AG10803 (cell line): ENCODE measurements around the gene PGP.
A peak's percentile ranks its signal among the peaks of the same experiment; 100 is the strongest.

Experiments used
- DNase-seq: peaks from one replicate; pipeline ENCODE4 v3.0.0; 2010; ENCODE audit warnings: low read depth
- H3K4me3 ChIP-seq: 2 replicates; pipeline ENCODE4 v1.5.1; 2011; ENCODE audit warnings: mild to moderate bottlenecking, low read length, control low read depth
- TF ChIP-seq, protein P1 (sequence below): conservative IDR thresholded peaks from 2 replicates; pipeline ENCODE4 v1.5.1; 2011; ENCODE audit warnings: mild to moderate bottlenecking, low read length, control low read depth, inconsistent platforms

The PGP gene

DNA sequence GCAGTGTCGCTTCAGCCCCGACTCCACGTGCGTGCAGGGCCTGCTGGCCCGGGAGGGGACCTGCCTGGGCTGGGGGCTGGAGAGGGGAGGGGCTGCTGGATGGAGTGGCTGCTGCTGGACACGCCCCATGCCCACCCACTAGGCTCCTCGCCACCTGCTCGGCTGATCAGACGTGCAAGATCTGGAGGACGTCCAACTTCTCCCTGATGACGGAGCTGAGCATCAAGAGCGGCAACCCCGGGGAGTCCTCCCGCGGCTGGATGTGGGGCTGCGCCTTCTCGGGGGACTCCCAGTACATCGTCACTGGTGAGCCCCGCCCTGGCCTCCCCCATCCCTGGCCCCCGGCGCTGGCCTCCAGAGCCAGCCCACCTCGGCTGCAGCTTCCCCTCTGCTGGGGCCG lies 6.3 kb downstream of the PGP start:
- no peak overlapping the region for H3K4me3 ChIP-seq
- TF ChIP-seq, protein P1, sequence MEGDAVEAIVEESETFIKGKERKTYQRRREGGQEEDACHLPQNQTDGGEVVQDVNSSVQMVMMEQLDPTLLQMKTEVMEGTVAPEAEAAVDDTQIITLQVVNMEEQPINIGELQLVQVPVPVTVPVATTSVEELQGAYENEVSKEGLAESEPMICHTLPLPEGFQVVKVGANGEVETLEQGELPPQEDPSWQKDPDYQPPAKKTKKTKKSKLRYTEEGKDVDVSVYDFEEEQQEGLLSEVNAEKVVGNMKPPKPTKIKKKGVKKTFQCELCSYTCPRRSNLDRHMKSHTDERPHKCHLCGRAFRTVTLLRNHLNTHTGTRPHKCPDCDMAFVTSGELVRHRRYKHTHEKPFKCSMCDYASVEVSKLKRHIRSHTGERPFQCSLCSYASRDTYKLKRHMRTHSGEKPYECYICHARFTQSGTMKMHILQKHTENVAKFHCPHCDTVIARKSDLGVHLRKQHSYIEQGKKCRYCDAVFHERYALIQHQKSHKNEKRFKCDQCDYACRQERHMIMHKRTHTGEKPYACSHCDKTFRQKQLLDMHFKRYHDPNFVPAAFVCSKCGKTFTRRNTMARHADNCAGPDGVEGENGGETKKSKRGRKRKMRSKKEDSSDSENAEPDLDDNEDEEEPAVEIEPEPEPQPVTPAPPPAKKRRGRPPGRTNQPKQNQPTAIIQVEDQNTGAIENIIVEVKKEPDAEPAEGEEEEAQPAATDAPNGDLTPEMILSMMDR: no peak
- no peak for DNase-seq

DNA sequence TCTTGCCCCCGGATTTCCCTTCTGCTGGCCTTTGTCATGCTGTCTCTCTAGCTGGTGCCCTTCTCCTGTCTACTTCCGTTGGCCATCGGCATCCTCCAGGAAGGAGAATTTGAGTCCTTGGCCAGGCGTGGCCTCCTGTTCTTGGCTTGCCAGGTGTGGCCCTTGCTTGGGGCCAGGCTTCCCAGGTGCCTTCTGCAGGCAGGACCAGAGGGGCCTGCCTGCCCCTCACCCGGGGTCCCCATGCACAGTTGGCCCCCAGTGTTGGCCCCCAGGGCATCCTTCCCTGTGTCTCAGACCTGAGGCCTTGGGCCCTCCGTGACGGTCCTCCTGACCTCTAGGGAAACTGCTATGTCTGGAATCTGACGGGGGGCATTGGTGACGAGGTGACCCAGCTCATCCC lies 6.8 kb downstream of the PGP start:
- H3K4me3 ChIP-seq: no peak overlapping the region
- TF ChIP-seq, protein P1: no peak
- DNase-seq: no peak

DNA sequence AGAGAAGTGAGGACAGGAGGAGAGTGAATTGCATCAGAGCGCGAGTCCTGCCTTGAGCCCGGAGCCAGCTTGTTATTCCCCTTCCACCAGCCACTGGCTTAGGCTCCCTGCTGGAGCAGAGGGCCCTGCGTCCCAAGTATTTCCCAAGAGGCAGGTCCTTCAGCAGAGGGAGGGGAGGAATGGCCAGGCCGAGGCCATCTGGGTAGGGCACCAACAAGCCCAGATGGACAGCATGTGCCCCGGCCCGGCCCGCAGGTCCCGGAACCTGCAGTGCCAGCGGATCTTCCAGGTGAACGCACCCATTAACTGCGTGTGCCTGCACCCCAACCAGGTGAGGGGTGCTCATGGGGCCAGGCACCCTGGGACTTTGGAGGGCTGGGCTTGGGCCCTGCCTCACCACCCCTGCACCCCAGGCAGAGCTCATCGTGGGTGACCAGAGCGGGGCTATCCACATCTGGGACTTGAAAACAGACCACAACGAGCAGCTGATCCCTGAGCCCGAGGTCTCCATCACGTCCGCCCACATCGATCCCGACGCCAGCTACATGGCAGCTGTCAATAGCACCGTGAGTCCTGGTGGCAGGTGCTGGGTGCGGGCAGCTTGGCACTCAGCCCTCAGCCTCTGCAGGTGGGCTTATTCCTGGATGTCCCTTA lies 7.7 kb downstream of the PGP start:
- no peak for DNase-seq
- TF ChIP-seq, protein P1: no peak
- no peak overlapping the region for H3K4me3 ChIP-seq

DNA sequence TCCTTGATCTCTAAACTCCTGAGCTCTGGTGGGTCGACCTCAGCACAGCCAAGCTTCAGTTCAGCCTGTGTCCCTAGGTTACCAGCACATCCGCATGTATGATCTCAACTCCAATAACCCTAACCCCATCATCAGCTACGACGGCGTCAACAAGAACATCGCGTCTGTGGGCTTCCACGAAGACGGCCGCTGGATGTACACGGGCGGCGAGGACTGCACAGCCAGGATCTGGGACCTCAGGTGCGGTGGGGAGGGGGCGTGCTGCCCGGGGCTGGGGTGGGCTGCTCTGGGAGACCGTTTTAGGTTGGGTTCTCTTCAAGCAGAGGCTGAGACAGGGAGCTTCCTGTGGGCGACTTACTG lies 8.2 kb downstream of the PGP start:
- no peak for DNase-seq
- TF ChIP-seq, protein P1: no peak
- peak overlapping the region; percentile 90 for H3K4me3 ChIP-seq

DNA sequence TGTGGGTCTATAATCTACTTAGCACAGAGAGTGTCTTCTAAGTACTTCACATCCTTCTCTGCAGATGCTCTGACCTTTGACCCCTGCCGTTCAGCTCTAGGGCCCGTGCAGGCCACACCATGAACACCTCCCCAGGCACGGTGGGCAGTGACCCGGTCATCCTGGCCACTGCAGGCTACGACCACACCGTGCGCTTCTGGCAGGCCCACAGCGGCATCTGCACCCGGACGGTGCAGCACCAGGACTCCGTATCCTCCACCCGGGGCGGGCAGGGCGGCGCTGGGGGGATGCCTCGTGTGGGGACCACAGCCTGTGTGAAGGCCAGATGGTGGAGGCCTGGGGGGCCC lies 8.7 kb downstream of the PGP start:
- H3K4me3 ChIP-seq: peak overlapping the region; percentile 90
- DNase-seq: no peak
- TF ChIP-seq, protein P1: no peak

DNA sequence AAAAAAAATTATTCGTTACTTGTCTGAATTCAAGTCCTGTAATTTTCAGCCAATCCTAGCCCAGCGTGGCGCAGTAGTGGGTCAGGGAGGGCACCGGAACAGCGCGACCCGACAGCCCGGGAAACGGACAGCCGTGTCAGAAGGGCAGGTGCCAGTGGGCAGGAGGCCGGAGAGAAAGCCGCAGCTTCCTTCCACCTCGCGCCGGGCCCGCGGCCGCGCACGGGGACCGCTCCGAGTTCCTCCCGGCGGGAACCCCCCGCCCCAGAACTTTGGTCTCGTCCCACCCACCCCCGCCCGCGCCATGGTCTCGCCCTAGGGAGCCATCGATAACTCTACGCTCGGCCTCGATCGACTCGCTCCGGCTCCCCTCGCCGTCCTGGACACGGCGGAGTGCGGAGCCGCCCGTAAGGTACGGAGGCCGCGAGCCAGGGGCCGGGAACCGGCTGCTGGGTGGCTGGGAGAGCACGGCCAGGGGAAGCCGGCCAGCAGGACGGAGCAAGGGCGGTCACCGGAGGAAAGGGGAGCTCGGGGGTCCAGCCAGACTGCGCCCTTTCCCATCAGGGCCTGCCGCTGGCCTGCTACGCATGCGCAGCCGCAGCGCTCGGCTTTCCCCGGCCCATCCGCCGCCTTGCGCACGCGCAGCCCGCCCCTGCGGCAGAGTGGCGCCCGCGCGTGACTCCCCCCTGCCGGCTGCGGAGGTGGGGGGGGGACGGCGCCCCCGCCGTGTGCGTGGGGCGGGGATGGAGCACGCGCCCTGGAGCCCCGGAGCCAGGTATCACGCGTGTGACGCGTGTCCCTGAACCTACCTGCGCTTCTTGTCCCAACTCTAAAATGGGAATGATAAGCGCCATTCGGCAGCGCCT lies 9.3 kb downstream of the PGP start, which contains the start of gene MLST8:
MLST8 (plus strand) TSS at position 351 of the 863 bp plus-strand sequence. CDS start 632 bp downstream, outside the sequence.
- peak; percentile 82 for DNase-seq
- peak within 1 kb of the TSS; percentile 90 for H3K4me3 ChIP-seq
- TF ChIP-seq, protein P1: no peak; the same call in 1 of the 2 replicates
